ENCODE data around the gene IFIT2.

DNA sequence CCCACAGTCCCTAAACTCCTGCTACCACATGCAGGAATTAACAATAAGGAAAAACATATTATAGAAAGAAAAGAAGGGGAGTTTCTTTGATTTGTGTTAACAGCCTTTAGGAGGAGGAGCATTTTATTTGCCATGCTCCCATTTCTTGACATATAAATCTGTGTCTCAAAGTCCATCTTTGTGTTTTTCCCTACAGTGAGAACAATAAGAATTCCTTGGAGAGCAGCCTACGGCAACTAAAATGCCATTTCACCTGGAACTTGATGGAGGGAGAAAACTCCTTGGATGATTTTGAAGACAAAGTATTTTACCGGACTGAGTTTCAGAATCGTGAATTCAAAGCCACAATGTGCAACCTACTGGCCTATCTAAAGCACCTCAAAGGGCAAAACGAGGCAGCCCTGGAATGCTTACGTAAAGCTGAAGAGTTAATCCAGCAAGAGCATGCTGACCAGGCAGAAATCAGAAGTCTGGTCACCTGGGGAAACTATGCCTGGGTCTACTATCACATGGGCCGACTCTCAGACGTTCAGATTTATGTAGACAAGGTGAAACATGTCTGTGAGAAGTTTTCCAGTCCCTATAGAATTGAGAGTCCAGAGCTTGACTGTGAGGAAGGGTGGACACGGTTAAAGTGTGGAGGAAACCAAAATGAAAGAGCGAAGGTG is 4.1 kb downstream of the IFIT2 start:
- TF ChIP-seq EZH2 (IDR thresholded peaks at IDR 0.05; ENCODE audit: borderline replicate concordance, low read depth, low read length, poor library complexity, severe bottlenecking) (no peak), CTCF (conservative IDR thresholded peaks at IDR 0.05; ENCODE audit: low read depth, low read length) (no peak)

All from A673 (cell line).